ENCODE measurements around the gene HIVEP2.

HIVEP2 gene

GRCh38 chr6:142838821-142839685 lies 105.9 kb downstream of the HIVEP2 start:
- no peak for DNase-seq

GRCh38 chr6:142835787-142836535 lies 109.0 kb downstream of the HIVEP2 start:
- DNase-seq, result no peak

- no peak for DNase-seq
Measured at GRCh38 chr6:142834853-142835252, 110.1 kb downstream of the HIVEP2 start.

GRCh38 chr6:142833798-142834197 lies 111.2 kb downstream of the HIVEP2 start:
- DNase-seq, result no peak

GRCh38 chr6:142833054-142833453 lies 111.9 kb downstream of the HIVEP2 start:
- no peak for DNase-seq

GRCh38 chr6:142830807-142831206 lies 114.2 kb downstream of the HIVEP2 start:
- no peak for DNase-seq

GRCh38 chr6:142830116-142830710 lies 114.8 kb downstream of the HIVEP2 start:
- no peak for DNase-seq

- no peak for DNase-seq
Measured at GRCh38 chr6:142829556-142829955, 115.4 kb downstream of the HIVEP2 start.

- no peak for DNase-seq
Measured at GRCh38 chr6:142827991-142828390, 117.0 kb downstream of the HIVEP2 start.

GRCh38 chr6:142827369-142827768 lies 117.6 kb downstream of the HIVEP2 start:
- no peak for DNase-seq

- no peak for DNase-seq
Measured at GRCh38 chr6:142825760-142826159, 119.2 kb downstream of the HIVEP2 start.

- no peak for DNase-seq
Measured at GRCh38 chr6:142824426-142824825, 120.5 kb downstream of the HIVEP2 start.

GRCh38 chr6:142823256-142823902 lies 121.6 kb downstream of the HIVEP2 start:
- no peak for DNase-seq

GRCh38 chr6:142822842-142823241 lies 122.1 kb downstream of the HIVEP2 start:
- DNase-seq, result peak; percentile 45

- no peak for DNase-seq
Measured at GRCh38 chr6:142822383-142822782, 122.6 kb downstream of the HIVEP2 start.

GRCh38 chr6:142821860-142822259 lies 123.1 kb downstream of the HIVEP2 start:
- DNase-seq, result no peak

GRCh38 chr6:142821164-142821716 lies 123.7 kb downstream of the HIVEP2 start:
- no peak for DNase-seq

- no peak for DNase-seq
Measured at GRCh38 chr6:142820338-142821051, 124.5 kb downstream of the HIVEP2 start.

GRCh38 chr6:142819603-142820337 lies 125.2 kb downstream of the HIVEP2 start:
- DNase-seq, result peak; percentile 61

- no peak for DNase-seq
Measured at GRCh38 chr6:142816486-142816885, 128.5 kb downstream of the HIVEP2 start.

- no peak for DNase-seq
Measured at GRCh38 chr6:142816031-142816430, 128.9 kb downstream of the HIVEP2 start.

Measured in hematopoietic multipotent progenitor cell treated with erythropoietin and hydrocortisone succinate and interleukin-3 and kit ligand, for 4 days (in vitro differentiated cells).